Epithelial cell of esophagus (primary cell): ENCODE measurements around the gene RUNX3.

Experiments
- DNase-seq: peaks from one replicate; pipeline ENCODE4 v3.0.0; 2010; ENCODE audit warnings: low read depth
- H3K4me3 ChIP-seq: 2 replicates; pipeline ENCODE4 v1.5.1; 2011; ENCODE audit warnings: mild to moderate bottlenecking, low read length, control low read depth
- TF ChIP-seq, protein P1 (sequence below): IDR thresholded peaks from 2 replicates; pipeline ENCODE4 v1.5.1; 2011; ENCODE audit warnings: low read depth, mild to moderate bottlenecking, low read length, control low read depth, inconsistent platforms; ENCODE audit not compliant: insufficient read depth; ENCODE audit errors: missing control alignments

The RUNX3 gene

DNA sequence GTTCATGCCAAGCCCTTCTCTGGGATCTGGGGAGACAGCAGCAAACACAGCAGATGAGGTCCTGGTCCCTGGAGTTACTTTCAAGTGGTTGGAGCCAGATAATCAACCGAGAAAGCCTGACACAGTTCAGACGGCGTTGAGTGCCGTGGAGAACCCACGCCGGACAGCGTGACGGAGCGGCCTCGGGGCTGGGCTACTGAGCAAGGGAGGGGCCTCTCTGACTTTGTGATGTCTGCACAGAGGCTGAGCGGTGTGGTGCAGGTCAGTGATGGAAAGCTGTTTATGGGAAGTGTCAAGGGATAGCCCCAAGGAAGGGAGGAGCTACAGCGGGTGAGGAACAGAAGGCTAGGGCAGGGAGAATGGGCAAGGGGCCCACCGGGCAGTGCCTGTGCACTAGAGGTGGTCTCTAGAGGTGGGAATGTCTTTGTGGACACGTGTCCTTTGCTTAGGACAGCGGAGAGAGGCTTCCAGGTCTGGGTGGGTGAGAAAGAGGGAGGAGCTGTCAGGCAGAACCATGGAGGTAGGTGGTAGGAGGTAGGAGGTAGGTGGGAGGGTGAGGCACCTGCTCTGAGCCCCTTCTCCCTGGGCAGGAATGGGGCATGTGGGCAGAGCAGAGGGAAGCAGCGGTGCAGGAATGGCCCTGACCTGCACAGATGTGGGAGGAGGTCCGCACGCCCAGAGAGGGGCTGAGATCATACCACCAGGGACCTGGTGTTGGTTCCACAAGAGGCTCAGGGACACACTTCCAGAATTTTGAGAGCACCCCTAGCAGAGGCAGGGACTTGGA is 62.8 kb downstream of the RUNX3 start:
- no peak for DNase-seq
- TF ChIP-seq, protein P1, sequence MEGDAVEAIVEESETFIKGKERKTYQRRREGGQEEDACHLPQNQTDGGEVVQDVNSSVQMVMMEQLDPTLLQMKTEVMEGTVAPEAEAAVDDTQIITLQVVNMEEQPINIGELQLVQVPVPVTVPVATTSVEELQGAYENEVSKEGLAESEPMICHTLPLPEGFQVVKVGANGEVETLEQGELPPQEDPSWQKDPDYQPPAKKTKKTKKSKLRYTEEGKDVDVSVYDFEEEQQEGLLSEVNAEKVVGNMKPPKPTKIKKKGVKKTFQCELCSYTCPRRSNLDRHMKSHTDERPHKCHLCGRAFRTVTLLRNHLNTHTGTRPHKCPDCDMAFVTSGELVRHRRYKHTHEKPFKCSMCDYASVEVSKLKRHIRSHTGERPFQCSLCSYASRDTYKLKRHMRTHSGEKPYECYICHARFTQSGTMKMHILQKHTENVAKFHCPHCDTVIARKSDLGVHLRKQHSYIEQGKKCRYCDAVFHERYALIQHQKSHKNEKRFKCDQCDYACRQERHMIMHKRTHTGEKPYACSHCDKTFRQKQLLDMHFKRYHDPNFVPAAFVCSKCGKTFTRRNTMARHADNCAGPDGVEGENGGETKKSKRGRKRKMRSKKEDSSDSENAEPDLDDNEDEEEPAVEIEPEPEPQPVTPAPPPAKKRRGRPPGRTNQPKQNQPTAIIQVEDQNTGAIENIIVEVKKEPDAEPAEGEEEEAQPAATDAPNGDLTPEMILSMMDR, result no peak

DNA sequence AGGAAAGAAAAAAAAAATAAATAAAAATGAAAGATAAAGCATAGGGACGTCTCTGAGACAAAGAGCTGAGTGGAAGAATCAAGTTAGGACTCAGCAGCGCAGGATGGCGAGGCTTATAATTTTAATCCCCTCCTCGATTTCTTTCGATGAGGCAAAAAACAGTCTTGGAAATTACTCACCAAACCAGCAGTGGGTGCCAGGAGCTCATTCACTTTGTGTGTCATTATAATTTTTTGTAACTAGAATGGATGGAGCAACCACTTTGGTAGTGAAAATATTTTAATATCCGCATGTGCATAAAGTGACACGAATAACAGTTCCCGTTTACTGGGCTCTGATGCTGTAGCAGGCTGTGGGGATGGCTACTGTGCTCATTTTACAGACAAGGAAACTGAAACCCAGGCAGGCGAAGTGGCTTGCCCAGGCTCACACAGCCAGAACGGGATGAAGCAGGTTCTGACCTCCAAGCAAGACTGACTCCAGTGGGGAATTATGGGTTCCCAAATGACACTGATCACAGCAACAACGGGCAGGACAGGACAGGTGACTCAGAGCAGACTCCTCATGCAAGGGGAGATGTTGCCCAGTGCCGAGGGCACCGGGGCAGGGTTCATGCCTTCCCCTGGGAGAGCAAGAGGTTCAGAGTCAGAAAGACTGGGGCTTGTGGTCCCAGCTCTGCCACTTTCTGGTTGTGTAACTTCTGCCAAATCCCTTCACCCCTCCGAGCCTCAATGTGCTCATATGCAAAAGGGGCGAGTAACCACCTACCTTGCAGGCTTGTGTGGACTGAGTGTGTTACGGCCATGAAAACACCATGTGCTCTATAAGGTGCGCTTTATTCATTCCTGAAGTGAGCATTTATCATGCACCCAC is 63.6 kb downstream of the RUNX3 start:
- no peak overlapping the region for H3K4me3 ChIP-seq
- TF ChIP-seq, protein P1, result no peak
- DNase-seq, result no peak

More for the DNA sequence above, 62.8 kb downstream of the RUNX3 start:
- no peak overlapping the region for H3K4me3 ChIP-seq

DNA sequence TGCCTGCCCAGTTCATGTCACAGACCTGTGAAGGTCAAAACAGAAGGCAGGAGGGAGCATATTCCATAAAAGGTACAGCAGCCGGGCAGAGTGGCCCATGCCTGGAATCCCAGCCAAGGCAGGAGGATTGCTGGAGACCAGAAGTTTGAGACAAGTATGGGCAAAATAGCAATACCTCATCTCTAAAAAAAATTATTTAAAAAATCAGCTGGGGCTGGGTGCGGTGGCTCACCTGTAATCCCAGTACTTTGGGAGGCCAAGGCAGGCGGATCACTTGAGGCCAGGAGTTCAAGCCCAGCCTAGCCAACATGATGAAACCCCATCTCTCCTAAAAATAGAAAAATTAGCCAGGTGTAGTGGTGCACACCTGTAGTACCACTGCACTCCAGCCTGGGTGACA is 64.5 kb downstream of the RUNX3 start:
- DNase-seq, result no peak
- TF ChIP-seq, protein P1, result no peak
- no peak overlapping the region for H3K4me3 ChIP-seq

DNA sequence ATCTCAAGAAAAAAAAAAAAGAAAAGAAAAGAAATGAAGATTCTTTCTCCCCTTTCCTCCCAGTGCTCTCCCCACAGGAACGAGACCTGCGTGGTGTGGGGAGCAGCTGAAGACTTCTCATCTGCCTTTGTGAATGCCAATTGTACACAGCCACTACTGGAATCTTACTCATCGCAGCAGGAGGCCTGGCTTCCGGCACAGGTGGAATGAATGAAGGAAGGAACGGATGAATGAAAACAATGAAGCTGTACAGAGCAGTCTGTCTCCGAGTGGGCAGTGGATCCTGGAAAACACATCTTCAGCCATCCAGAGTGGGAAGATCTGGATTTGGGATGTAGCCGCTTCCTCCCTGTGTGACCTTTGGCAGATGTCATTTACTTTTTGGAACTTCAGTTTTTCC is 64.9 kb downstream of the RUNX3 start:
- TF ChIP-seq, protein P1, result no peak
- H3K4me3 ChIP-seq, result no peak overlapping the region
- DNase-seq, result no peak

DNA sequence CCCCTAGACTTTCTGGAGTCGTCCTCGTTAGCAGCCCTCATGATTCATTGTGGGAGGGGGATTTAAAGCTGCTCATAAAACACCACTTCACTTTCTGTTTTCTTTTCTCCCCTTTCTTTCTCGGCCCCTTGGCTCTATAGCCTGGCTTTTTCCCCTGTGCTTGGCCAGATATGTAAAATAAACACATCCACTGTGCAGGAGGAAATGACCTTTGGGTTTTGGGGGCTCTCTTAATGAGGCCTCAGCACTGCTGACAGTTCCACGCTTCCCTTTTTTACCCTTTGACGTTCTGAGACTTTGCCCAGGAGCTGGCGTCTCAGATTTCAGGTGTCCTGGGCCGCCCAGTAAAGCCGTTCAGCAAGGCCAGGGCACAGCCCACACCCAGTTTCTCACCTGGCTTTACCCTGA is 65.7 kb downstream of the RUNX3 start:
- TF ChIP-seq, protein P1, result no peak
- DNase-seq, result no peak
- no peak overlapping the region for H3K4me3 ChIP-seq

DNA sequence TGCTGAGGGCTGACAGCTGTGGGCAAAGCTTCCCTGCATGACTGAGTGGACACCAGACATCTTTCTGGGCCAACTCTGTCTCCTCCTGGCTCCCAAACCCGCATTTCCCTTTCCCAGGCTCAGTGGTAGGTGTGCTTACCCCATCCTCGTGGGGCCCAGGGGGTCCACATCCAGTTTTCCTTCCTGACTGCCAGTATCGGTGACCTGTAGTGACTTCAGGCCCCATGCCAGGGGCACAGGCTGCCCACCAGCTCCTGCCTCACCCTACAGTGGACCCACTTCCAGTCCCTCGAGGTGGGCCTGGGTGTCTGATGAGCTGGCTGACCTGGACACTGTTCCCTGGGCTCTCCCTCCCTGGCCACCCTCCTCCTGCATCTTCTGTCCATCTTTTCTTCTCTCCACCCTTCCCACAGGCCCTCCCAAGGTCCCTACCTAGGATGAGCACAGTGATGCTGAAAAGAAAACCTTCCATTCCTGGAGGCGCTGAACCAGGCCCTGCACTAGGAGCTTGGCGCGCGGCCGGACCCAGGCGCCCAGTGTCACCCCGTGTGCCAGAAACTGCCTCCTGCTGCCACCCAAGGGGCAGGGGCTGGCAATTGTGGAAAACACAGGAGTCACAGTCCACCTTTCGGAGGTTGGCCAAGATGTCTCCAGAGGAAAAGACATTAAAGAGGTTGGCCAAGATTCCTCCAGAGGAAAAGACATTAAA is 67.1 kb downstream of the RUNX3 start:
- DNase-seq, result no peak
- TF ChIP-seq, protein P1, result no peak
- H3K4me3 ChIP-seq, result no peak overlapping the region
